ENCODE data around the gene SURF1. TPM values are rescaled to one million over a fixed set of nuclear protein-coding genes. Genes with fewer than 3 reads are reported as not detected.

Gene SURF1
- total and polyA plus RNA-seq, 9 of the 15 experiments (the other 6 are each of a cell fraction or from before 2014, with no cell fraction given) = 16.1 to 31.3 (median 20.9) TPM

- TF ChIP-seq ZNF609 (CRISPR knock-in tag; IDR thresholded peaks at IDR 0.05; ENCODE audit: borderline replicate concordance) (no peak), SP2 (IDR thresholded peaks at IDR 0.05; ENCODE audit: extremely low read depth, low read depth, low read length, poor library complexity, severe bottlenecking) (no peak), ZNF512 (tag; IDR thresholded peaks at IDR 0.05) (no peak), GATAD2A (IDR thresholded peaks at IDR 0.05) (no peak), ZNF785 (CRISPR knock-in tag; IDR thresholded peaks at IDR 0.05) (no peak), FOXJ3 (CRISPR knock-in tag; IDR thresholded peaks at IDR 0.05) (no peak), NCOA2 (IDR thresholded peaks at IDR 0.05; ENCODE audit: partially characterized antibody in 2 of 2) (no peak), ZNF347 (CRISPR knock-in tag; IDR thresholded peaks at IDR 0.05; ENCODE audit: low read depth) (no peak), ZC3H11A (IDR thresholded peaks at IDR 0.05; ENCODE audit: low read depth, low read length) (no peak), ZEB2 (IDR thresholded peaks at IDR 0.05) (peak; percentile 82), HINFP (tag; conservative IDR thresholded peaks at IDR 0.05; ENCODE audit: low read depth) (no peak), VEZF1 (CRISPR knock-in tag; IDR thresholded peaks at IDR 0.05) (peak; percentile 72)
These were observed at the start of gene SURF1, which contains the start of gene SURF2 (continued) for GRCh38 chr9:133356391-133357091.
